Measurements from ENCODE around the gene MOCOS. TPM values are rescaled to one million over a fixed set of nuclear protein-coding genes. Genes with fewer than 3 reads are reported as not detected.
A peak's percentile ranks its signal among the peaks of the same experiment; 100 is the strongest.

The MOCOS gene
- total RNA-seq, 2 experiments from 2014 or later = 0.13 to 0.18 TPM

GRCh38 chr18:36294031-36294430 lies 106.7 kb downstream of the MOCOS start:
- Mint-ChIP-seq H3K27me3 (peaks cover 12% of the 10 kb centered on the region), H3K36me3 (ENCODE audit: low read depth) (no peaks in the 10 kb centered on the region), H3K4me1 (ENCODE audit: low read depth) (no peaks in the 10 kb centered on the region), H3K9me3 (no peaks in the 10 kb centered on the region), H3K4me3 (no peak overlapping the region), H3K27ac (no peak overlapping the region)
- ATAC-seq = no peak
- intact Hi-C loops (cut with micrococcal nuclease) = no loop called here
- POLR2A ChIA-PET = no interaction called here
- CTCF ChIA-PET = interaction anchor here (0.6 to 1.6 kb wide), 4 partner anchors 8 to 344 kb away, joined by 3 to 7 read pairs (median 4); no protein-coding TSS in a partner anchor
- no peak for DNase-seq
- TF ChIP-seq, protein P1, sequence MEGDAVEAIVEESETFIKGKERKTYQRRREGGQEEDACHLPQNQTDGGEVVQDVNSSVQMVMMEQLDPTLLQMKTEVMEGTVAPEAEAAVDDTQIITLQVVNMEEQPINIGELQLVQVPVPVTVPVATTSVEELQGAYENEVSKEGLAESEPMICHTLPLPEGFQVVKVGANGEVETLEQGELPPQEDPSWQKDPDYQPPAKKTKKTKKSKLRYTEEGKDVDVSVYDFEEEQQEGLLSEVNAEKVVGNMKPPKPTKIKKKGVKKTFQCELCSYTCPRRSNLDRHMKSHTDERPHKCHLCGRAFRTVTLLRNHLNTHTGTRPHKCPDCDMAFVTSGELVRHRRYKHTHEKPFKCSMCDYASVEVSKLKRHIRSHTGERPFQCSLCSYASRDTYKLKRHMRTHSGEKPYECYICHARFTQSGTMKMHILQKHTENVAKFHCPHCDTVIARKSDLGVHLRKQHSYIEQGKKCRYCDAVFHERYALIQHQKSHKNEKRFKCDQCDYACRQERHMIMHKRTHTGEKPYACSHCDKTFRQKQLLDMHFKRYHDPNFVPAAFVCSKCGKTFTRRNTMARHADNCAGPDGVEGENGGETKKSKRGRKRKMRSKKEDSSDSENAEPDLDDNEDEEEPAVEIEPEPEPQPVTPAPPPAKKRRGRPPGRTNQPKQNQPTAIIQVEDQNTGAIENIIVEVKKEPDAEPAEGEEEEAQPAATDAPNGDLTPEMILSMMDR (IDR thresholded peaks at IDR 0.05) = no peak

DNA sequence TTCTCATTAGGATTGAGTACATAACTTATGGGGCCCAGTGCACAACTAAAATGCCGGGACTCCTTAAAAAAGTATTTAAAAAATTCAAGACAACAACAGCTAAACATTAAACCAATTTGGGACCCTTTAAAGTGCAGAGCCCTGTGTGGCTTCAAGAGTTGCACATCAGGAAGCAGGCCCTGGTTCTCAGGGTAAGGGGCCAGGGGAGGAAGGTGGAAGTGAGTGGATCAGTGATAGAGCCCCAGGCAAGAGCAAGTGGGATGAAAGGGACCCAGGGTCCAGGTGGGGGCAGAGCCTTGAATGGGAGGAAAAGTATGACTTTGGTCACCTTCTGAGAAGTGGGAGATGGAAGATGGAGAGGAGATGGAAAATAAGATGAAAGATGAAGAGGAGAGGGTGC lies 107.9 kb downstream of the MOCOS start:
- H3K36me3 Mint-ChIP-seq (ENCODE audit: low read depth) = no peaks in the 10 kb centered on the region
- no peaks in the 10 kb centered on the region for H3K4me1 Mint-ChIP-seq (ENCODE audit: low read depth)
- DNase-seq (no peak), ATAC-seq (no peak)
- H3K9me3 Mint-ChIP-seq = no peaks in the 10 kb centered on the region
- peaks cover 16% of the 10 kb centered on the region for H3K27me3 Mint-ChIP-seq
- ChIA-PET POLR2A (no interaction called here), CTCF (interaction anchor here (1.1 to 1.3 kb wide), 2 partner anchors 9 to 199 kb away, joined by 3 to 4 read pairs; no protein-coding TSS in a partner anchor)
- intact Hi-C loops (cut with micrococcal nuclease) = no loop called here
- TF ChIP-seq, protein P1 (IDR thresholded peaks at IDR 0.05) = no peak
- no peak overlapping the region for H3K27ac Mint-ChIP-seq
- H3K4me3 Mint-ChIP-seq = no peak overlapping the region

DNA sequence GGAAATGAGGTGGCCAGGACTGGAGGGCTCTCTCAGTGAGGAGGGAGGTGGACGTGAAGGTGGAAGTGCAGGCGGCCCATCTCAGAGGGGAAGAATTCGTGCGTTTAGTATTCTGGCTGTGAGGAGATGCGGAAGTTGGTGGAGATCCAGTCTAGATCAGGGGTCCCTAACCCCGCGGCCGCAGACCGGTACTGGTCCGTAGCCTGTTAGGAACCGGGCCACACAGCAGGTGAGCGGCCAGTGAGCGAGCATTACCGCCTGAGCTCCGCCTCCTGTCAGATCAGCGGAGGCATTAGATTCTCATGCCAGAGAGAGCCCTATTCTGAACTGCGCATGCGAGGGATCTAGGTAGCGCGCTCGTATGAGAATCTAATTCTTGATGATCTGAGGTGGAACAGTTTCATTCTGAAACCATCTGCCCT lies 108.6 kb downstream of the MOCOS start:
- H3K9me3 Mint-ChIP-seq = no peaks in the 10 kb centered on the region
- ATAC-seq (no peak), DNase-seq (no peak)
- H3K27me3 Mint-ChIP-seq = peaks cover 16% of the 10 kb centered on the region
- no peaks in the 10 kb centered on the region for H3K4me1 Mint-ChIP-seq (ENCODE audit: low read depth)
- CTCF ChIA-PET = no interaction called here
- no peak overlapping the region for H3K27ac Mint-ChIP-seq
- intact Hi-C loops (cut with micrococcal nuclease) = no loop called here
- no peaks in the 10 kb centered on the region for H3K36me3 Mint-ChIP-seq (ENCODE audit: low read depth)
- H3K4me3 Mint-ChIP-seq = no peak overlapping the region
- TF ChIP-seq, protein P1 (IDR thresholded peaks at IDR 0.05) = no peak
- POLR2A ChIA-PET = no interaction called here

- Mint-ChIP-seq H3K4me3 (peak overlapping the region; percentile 25), H3K9me3 (no peaks in the 10 kb centered on the region), H3K4me1 (ENCODE audit: low read depth) (no peaks in the 10 kb centered on the region), H3K27me3 (peaks cover 13% of the 10 kb centered on the region), H3K27ac (no peak overlapping the region), H3K36me3 (ENCODE audit: low read depth) (no peaks in the 10 kb centered on the region)
- POLR2A ChIA-PET = no interaction called here
- intact Hi-C loops (cut with micrococcal nuclease) = no loop called here
- TF ChIP-seq, protein P1 (IDR thresholded peaks at IDR 0.05) = no peak
- CTCF ChIA-PET = interaction anchor here (0.6 to 2.1 kb wide), 2 partner anchors 201 to 290 kb away, joined by 3 to 4 read pairs; no protein-coding TSS in a partner anchor
- peak; percentile 22 for ATAC-seq
- DNase-seq = peak; percentile 24
Observed at GRCh38 chr18:36296650-36297416, 109.5 kb downstream of the MOCOS start.

DNA sequence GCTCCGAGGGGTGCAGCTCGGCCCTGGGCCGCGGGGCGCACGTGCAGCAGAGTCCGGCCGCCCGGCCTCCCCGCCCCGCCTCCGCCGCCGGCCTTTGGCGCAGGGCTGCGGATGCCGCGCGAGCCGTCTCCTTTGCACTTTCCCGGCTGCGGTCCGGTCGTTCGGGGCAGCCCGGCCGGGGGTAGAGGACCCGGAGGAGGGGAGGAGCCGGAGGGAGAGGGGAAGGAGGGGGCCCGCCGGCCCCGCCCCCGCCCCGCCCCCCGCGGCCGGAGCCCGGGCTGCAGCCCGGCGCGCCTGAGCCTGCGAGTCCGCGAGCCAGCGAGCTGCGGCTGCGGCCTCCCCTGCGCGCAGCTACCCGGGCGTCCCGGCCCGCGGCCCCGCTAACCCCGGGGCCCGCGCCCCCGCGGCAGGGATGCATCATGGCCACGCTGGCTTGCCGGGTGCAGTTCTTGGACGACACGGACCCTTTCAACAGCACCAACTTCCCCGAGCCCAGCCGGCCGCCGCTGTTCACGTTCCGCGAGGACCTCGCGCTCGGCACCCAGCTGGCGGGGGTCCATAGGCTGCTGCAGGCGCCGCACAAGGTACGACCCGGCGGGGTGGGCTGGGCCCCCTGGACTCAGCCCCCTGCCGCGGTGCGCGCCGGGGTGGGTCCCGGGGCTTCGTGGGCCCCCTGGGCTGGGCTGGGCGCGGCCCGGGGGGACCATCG lies 110.3 kb downstream of the MOCOS start, which contains the start of gene FHOD3:
Gene FHOD3, plus strand, starts transcription at position 297 of the 709 bp plus-strand sequence. Its CDS starts 123 bp downstream, at position 420.
- no peaks in the 10 kb centered on the region for H3K9me3 Mint-ChIP-seq
- H3K4me3 Mint-ChIP-seq = peak within 1 kb of the TSS; percentile 25
- ATAC-seq (peak; percentile 73), DNase-seq (peak; percentile 20)
- no peaks in the 10 kb centered on the region for H3K4me1 Mint-ChIP-seq (ENCODE audit: low read depth)
- CTCF ChIA-PET = interaction anchor here (2.1 to 3.1 kb wide), 2 partner anchors 13 to 202 kb away, joined by 4 to 9 read pairs; no protein-coding TSS in a partner anchor
- TF ChIP-seq, protein P1 (IDR thresholded peaks at IDR 0.05) = no peak
- peaks cover 13% of the 10 kb centered on the region for H3K27me3 Mint-ChIP-seq
- intact Hi-C loops (cut with micrococcal nuclease) = no loop called here
- H3K36me3 Mint-ChIP-seq (ENCODE audit: low read depth) = no peaks in the 10 kb centered on the region
- POLR2A ChIA-PET = no interaction called here
- no peak within 1 kb of the TSS for H3K27ac Mint-ChIP-seq

All from activated CD8-positive, alpha-beta T cell treated with anti-CD3 and anti-CD28 coated beads for 36 hours (primary cell).